ENCODE data around the gene PSMD13. TPM values are rescaled to one million over a fixed set of nuclear protein-coding genes. Genes with fewer than 3 reads are reported as not detected.

The PSMD13 gene
- total and polyA plus RNA-seq, 2 of the 13 experiments (the other 11 are each of a cell fraction or from before 2014, with no cell fraction given) = 83.0 to 117 TPM

- TF ChIP-seq TSC22D2 (CRISPR knock-in tag; IDR thresholded peaks at IDR 0.05; ENCODE audit: borderline replicate concordance) (no peak), ZNF576 (CRISPR knock-in tag; IDR thresholded peaks at IDR 0.05) (no peak), ESRRA (CRISPR knock-in tag; IDR thresholded peaks at IDR 0.05; ENCODE audit: low read depth) (no peak), PHF8 (CRISPR knock-in tag; IDR thresholded peaks at IDR 0.05) (peak; percentile 92), FOSL1 (CRISPR knock-in tag; IDR thresholded peaks at IDR 0.05; ENCODE audit: borderline replicate concordance) (no peak), ZNF891 (CRISPR knock-in tag; IDR thresholded peaks at IDR 0.05) (peak; percentile 31; the same call in 1 of the 2 replicates), SSRP1 (CRISPR knock-in tag; IDR thresholded peaks at IDR 0.05) (no peak), NPAS2 (CRISPR knock-in tag; IDR thresholded peaks at IDR 0.05; ENCODE audit: borderline replicate concordance) (no peak), ELF3 (CRISPR knock-in tag; IDR thresholded peaks at IDR 0.05) (no peak), ZNF556 (CRISPR knock-in tag; IDR thresholded peaks at IDR 0.05; ENCODE audit: borderline replicate concordance) (no peak), RELA (CRISPR knock-in tag; IDR thresholded peaks at IDR 0.05) (no peak), ATF3 (CRISPR knock-in tag; IDR thresholded peaks at IDR 0.05) (no peak), ZBTB46 (CRISPR knock-in tag; IDR thresholded peaks at IDR 0.05; ENCODE audit: borderline replicate concordance) (no peak), PAF1 (CRISPR knock-in tag; IDR thresholded peaks at IDR 0.05) (no peak), ATF7 (IDR thresholded peaks at IDR 0.05) (no peak), ATF7 (CRISPR knock-in tag; IDR thresholded peaks at IDR 0.05) (no peak), ZNF18 (CRISPR knock-in tag; IDR thresholded peaks at IDR 0.05; ENCODE audit: insufficient replicate concordance) (peak; percentile 36), ZNF260 (CRISPR knock-in tag; IDR thresholded peaks at IDR 0.05; ENCODE audit: borderline replicate concordance, low read depth) (no peak), ATF1 (CRISPR knock-in tag; IDR thresholded peaks at IDR 0.05) (peak; percentile 77; the same call in 1 of the 2 replicates), ZNF672 (CRISPR knock-in tag; IDR thresholded peaks at IDR 0.05) (no peak), ZSCAN9 (CRISPR knock-in tag; IDR thresholded peaks at IDR 0.05; ENCODE audit: borderline replicate concordance) (no peak), ZNF441 (CRISPR knock-in tag; IDR thresholded peaks at IDR 0.05; ENCODE audit: borderline replicate concordance) (no peak), PTBP1 (IDR thresholded peaks at IDR 0.05; ENCODE audit: low read depth, low read length, poor library complexity, severe bottlenecking) (no peak), ZNF570 (CRISPR knock-in tag; IDR thresholded peaks at IDR 0.05; ENCODE audit: borderline replicate concordance) (no peak), ZNF232 (CRISPR knock-in tag; IDR thresholded peaks at IDR 0.05; ENCODE audit: borderline replicate concordance) (no peak), CBX2 (IDR thresholded peaks at IDR 0.05; ENCODE audit: low read depth, low read length) (no peak), CBX2 (CRISPR knock-in tag; IDR thresholded peaks at IDR 0.05; ENCODE audit: low read depth) (no peak)
These were observed 591 bp upstream of the PSMD13 start, which contains the start of gene SIRT3 (continued) for GRCh38 chr11:235997-236773.

Data from HepG2 (cell line).